HepG2 (cell line): ENCODE data around the gene MAP3K8. TPM values are rescaled to one million over a fixed set of nuclear protein-coding genes. Genes with fewer than 3 reads are reported as not detected.

ENCODE experiments used
- ATAC-seq: fragments of 200-7000 bp; cut with Tn5 transposase; 3 replicates; pipeline ENCODE4 v1.9.1; 2020; ENCODE audit warnings: mild to moderate bottlenecking, moderate library complexity
- BruUV-seq: library from RNA; stranded (reverse); fragments of 400-500 nt; replicated peaks from 2 replicates; lab custom pipeline; 2021; lab: Mats Ljungman, UMichigan
- CTCF ChIA-PET: fragments of 300-600 bp; formaldehyde crosslinking; extraction: SDS; loops from one replicate; lab custom pipeline; 2021; ENCODE audit warnings: low total read pairs, inconsistent platforms, low intra/inter-chr PET ratio; lab: Yijun Ruan, JAX
- POLR2A ChIA-PET: fragments of 350-600 bp; sonication (Branson Sonifier 250); formaldehyde crosslinking; loops from one replicate; lab custom pipeline; 2020; ENCODE audit warnings: antibody characterized with exemption, inconsistent platforms; lab: Yijun Ruan, JAX
- DNase-seq: peaks from one replicate; pipeline ENCODE4 v3.0.0-alpha.2; 2015; ENCODE audit warnings: low spot score
- FAIRE-seq: peaks from 3 replicates; lab custom pipeline; 2011; peaks lifted over from hg19 to GRCh38; lab: Jason Lieb, UNC
- H2AFZ ChIP-seq: one replicate; pipeline ENCODE4 v1.6.1; 2011; ENCODE audit warnings: low read length, inconsistent platforms
- H3K27ac ChIP-seq: fragments of 300-600 bp; 3 replicates; pipeline ENCODE4 v1.8.0; 2011; ENCODE audit warnings: mixed run types, mild to moderate bottlenecking, mixed read lengths, low read length, inconsistent platforms; ENCODE audit not compliant: insufficient read depth; ENCODE audit errors: extremely low read length
- H3K27me3 ChIP-seq, 2 experiments: fragments of 200-600 bp in 1 of 2; 2 replicates in 1 of 2; 3 replicates in 1 of 2; pipeline versions ENCODE4 v1.6.0 to v1.8.0; 2011; ENCODE audit warnings: low read length in 2 of 2, mild to moderate bottlenecking in 2 of 2, moderate library complexity in 2 of 2, inconsistent platforms in 1 of 2; ENCODE audit not compliant: insufficient read depth in 2 of 2, control insufficient read depth in 1 of 2
- H3K36me3 ChIP-seq, 2 experiments: fragments of 200-600 bp in 1 of 2; replicated peaks in 1 of 2; 2 replicates in 1 of 2; 3 replicates in 1 of 2; pipeline versions ENCODE4 v1.5.1 to v1.8.0; 2011; ENCODE audit warnings: low read length in 2 of 2, inconsistent platforms in 1 of 2; ENCODE audit not compliant: insufficient read depth in 2 of 2, control insufficient read depth in 1 of 2
- H3K4me1 ChIP-seq: 2 replicates; pipeline ENCODE4 v1.5.1; 2012; ENCODE audit warnings: low read length, inconsistent platforms; ENCODE audit not compliant: insufficient read depth
- H3K4me2 ChIP-seq: 2 replicates; pipeline ENCODE4 v1.6.0; 2011; ENCODE audit warnings: low read depth, low read length, inconsistent platforms
- H3K4me3 ChIP-seq, 3 experiments: fragments of 200-600 bp in 1 of 3; sonication (generic), shearing (Covaris generic) in 1 of 3; replicated peaks in 1 of 3; 2 replicates each; pipeline ENCODE4 v1.5.1; 2011 to 2016; ENCODE audit warnings: low read length in 3 of 3, inconsistent platforms in 2 of 3, low read depth in 2 of 3, mild to moderate bottlenecking in 2 of 3, control low read depth in 1 of 3, mixed read lengths in 1 of 3; ENCODE audit not compliant: insufficient read depth in 1 of 3
- H3K79me2 ChIP-seq: one replicate; pipeline ENCODE4 v1.6.1; 2011; ENCODE audit warnings: low read length, inconsistent platforms; ENCODE audit not compliant: insufficient read depth
- H3K9ac ChIP-seq: 2 replicates; pipeline ENCODE4 v1.6.0; 2011; ENCODE audit warnings: mild to moderate bottlenecking, low read depth, low read length, inconsistent platforms; ENCODE audit not compliant: insufficient read depth
- H3K9me3 ChIP-seq: 2 replicates; pipeline ENCODE4 v1.5.1; 2012; ENCODE audit warnings: mild to moderate bottlenecking, low read length
- H4K20me1 ChIP-seq: 2 replicates; pipeline ENCODE4 v1.6.0; 2011; ENCODE audit warnings: inconsistent platforms, mild to moderate bottlenecking, low read length, moderate library complexity; ENCODE audit not compliant: insufficient read depth
- CREB3 ChIP-seq: sonication (generic); formaldehyde crosslinking; IDR thresholded peaks from 2 replicates; pipeline ENCODE4 v1.5.0; 2020; ENCODE audit warnings: missing genetic modification reagents
- MNT ChIP-seq: fragments of 450-650 bp; IDR thresholded peaks from 2 replicates; pipeline ENCODE4 v1.6.1; 2016
- RBAK ChIP-seq: sonication (generic); formaldehyde crosslinking; IDR thresholded peaks from 2 replicates; pipeline ENCODE4 v1.5.1; 2020; ENCODE audit warnings: mild to moderate bottlenecking, missing genetic modification reagents
- SMAD1 ChIP-seq: sonication (generic); formaldehyde crosslinking; IDR thresholded peaks from 2 replicates; pipeline ENCODE4 v1.4.0; 2020; ENCODE audit warnings: missing genetic modification reagents, low read depth, mild to moderate bottlenecking, borderline replicate concordance
- ZFP36L1 ChIP-seq: sonication (generic); formaldehyde crosslinking; IDR thresholded peaks from 2 replicates; pipeline ENCODE4 v1.8.0; 2022; ENCODE audit warnings: mild to moderate bottlenecking, missing genetic modification reagents, moderate library complexity
- ZNF414 ChIP-seq: sonication (generic); formaldehyde crosslinking; IDR thresholded peaks from 2 replicates; pipeline ENCODE4 v1.5.0; 2020; ENCODE audit warnings: missing genetic modification reagents
- ZNF687 ChIP-seq: sonication (generic); formaldehyde crosslinking; IDR thresholded peaks from 2 replicates; pipeline ENCODE4 v1.5.1; 2020; ENCODE audit warnings: mild to moderate bottlenecking, missing genetic modification reagents, moderate library complexity
- WGBS: methylation state at CpG from one replicate; pipeline ENCODE4 v1.1.6; 2017; ENCODE audit warnings: low lambda C conversion rate; 5-methylcytosine and 5-hydroxymethylcytosine counted together
- in situ Hi-C: cut with HindIII; loops from 2 replicates; pipeline ENCODE4 v1.10.0; 2017; ENCODE audit warnings: low pct_unique_long_range_greater_than_20kb; ENCODE audit not compliant: extremely low pct_ligation_motif_present
- intact Hi-C: fragments of 100-400 bp; cut with micrococcal nuclease; formaldehyde crosslinking; loops from one replicate; pipeline ENCODE4 v1.10.0; 2022; ENCODE audit not compliant: unreplicated experiment
- polyA plus RNA-seq, 8 experiments: library from polyadenylated mRNA; depleted of rRNA in 3 of 8; stranded (reverse) in 7 of 8; unstranded in 1 of 8; fragments of >200 nt; fragmentation: Illumina TruSeq in 4 of 8; extraction: Trizol in 4 of 8; gene quantifications; 2 replicates each; pipeline versions ENCODE4 v1.2.1 to v1.2.3, GENCODE V29; 2011 to 2016; ENCODE audit warnings: low read depth in 4 of 8, missing spikeins in 1 of 8, mixed read lengths in 1 of 8; ENCODE audit not compliant: insufficient read depth in 1 of 8
- total RNA-seq, 5 experiments: library from RNA; depleted of rRNA; stranded (reverse); fragments of >200 nt; fragmentation: Illumina TruSeq; extraction: Trizol; gene quantifications; 2 replicates each; pipeline ENCODE4 v1.2.3, GENCODE V29; 2016; ENCODE audit warnings: low read depth in 1 of 5

Gene MAP3K8
- total and polyA plus RNA-seq, 2 of the 13 experiments (the other 11 are each of a cell fraction or from before 2014, with no cell fraction given), result 19.3 to 37.9 TPM

GRCh38 chr10:30384701-30385201 is 49.2 kb upstream of the MAP3K8 start (continued):
- TF ChIP-seq MNT (peak; percentile 35; the same call in 1 of the 2 replicates), ZFP36L1 (CRISPR knock-in tag) (no peak)

- Histone ChIP-seq H3K27me3 (peaks cover 0 to 8% of the 10 kb centered on the region in 2 experiments; a peak in 1 of 5 replicates), H3K79me2 (no peaks in the 10 kb centered on the region), H4K20me1 (no peaks in the 10 kb centered on the region), H3K36me3 (no peaks in the 10 kb centered on the region), H3K4me3 (no peak overlapping the region), H3K9ac (no peak overlapping the region), H3K4me2 (no peak overlapping the region), H3K4me1 (peaks cover 49% of the 10 kb centered on the region), H3K27ac (no peak overlapping the region), H3K9me3 (no peaks in the 10 kb centered on the region), H2AFZ (no peak overlapping the region)
- DNase-seq (no peak), FAIRE-seq (no peak), ATAC-seq (peak; percentile 21; the same call in 1 of the 3 replicates)
- in situ Hi-C loops (no loop called here), intact Hi-C loops (no loop called here)
- ChIA-PET POLR2A (no interaction called here), CTCF (interaction anchor here (1.3 kb wide), 1 partner anchor 28 kb away, joined by 5 read pairs; no protein-coding TSS in a partner anchor)
- BruUV-seq, result no TSS peak
- 62% methylated on average over 10 of the region's 13 CpGs for WGBS
- TF ChIP-seq ZNF687, result 0 out of 2 replicates have a peak, but pooled peaks have one; percentile 23
- no peak for TF ChIP-seq SMAD1 (CRISPR knock-in tag)
- TF ChIP-seq ZNF414, result no peak
- TF ChIP-seq RBAK (CRISPR knock-in tag), result no peak
- no peak for TF ChIP-seq CREB3 (CRISPR knock-in tag)
These were observed 47.0 kb upstream of the MAP3K8 start for GRCh38 chr10:30386801-30387588.
